ENCODE measurements around the gene SGMS1. TPM values are rescaled to one million over a fixed set of nuclear protein-coding genes. Genes with fewer than 3 reads are reported as not detected.

The SGMS1 gene
- total RNA-seq, 2 donors from 2014 or later = 19.4 to 19.5 TPM

GRCh38 chr10:50513956-50514355 lies 109.8 kb downstream of the SGMS1 start:
- peaks cover 11% of the 10 kb centered on the region for H3K4me1 ChIP-seq
- DNase-seq = no peak
- no peaks in the 10 kb centered on the region for H3K27me3 ChIP-seq
- no peak overlapping the region for H3K4me3 ChIP-seq
- H3K27ac ChIP-seq = no peak overlapping the region
- no peak for TF ChIP-seq CTCF (IDR thresholded peaks at IDR 0.05)
- H3K36me3 ChIP-seq = no peaks in the 10 kb centered on the region
- intact Hi-C loops (cut with DNase I) = no loop called here
- H3K9me3 ChIP-seq = no peaks in the 10 kb centered on the region
- H3K9ac ChIP-seq (ENCODE audit: low read depth in 2 of 2, low read length in 2 of 2) = no peak overlapping the region

GRCh38 chr10:50512743-50513416 lies 110.9 kb downstream of the SGMS1 start:
- no peak for DNase-seq
- Histone ChIP-seq H3K4me1 (peaks cover 19% of the 10 kb centered on the region), H3K9me3 (no peaks in the 10 kb centered on the region), H3K27ac (no peak overlapping the region), H3K27me3 (no peaks in the 10 kb centered on the region), H3K9ac (ENCODE audit: low read depth in 2 of 2, low read length in 2 of 2) (no peak overlapping the region), H3K36me3 (no peaks in the 10 kb centered on the region), H3K4me3 (no peak overlapping the region)
- intact Hi-C loops (cut with DNase I) = no loop called here
- no peak for TF ChIP-seq CTCF (IDR thresholded peaks at IDR 0.05)

GRCh38 chr10:50512214-50512595 lies 111.6 kb downstream of the SGMS1 start:
- H3K4me1 ChIP-seq = peaks cover 19% of the 10 kb centered on the region
- H3K27me3 ChIP-seq = no peaks in the 10 kb centered on the region
- H3K4me3 ChIP-seq = no peak overlapping the region
- no peaks in the 10 kb centered on the region for H3K9me3 ChIP-seq
- intact Hi-C loops (cut with DNase I) = no loop called here
- TF ChIP-seq CTCF (IDR thresholded peaks at IDR 0.05) = no peak
- no peaks in the 10 kb centered on the region for H3K36me3 ChIP-seq
- no peak overlapping the region for H3K27ac ChIP-seq
- no peak for DNase-seq
- H3K9ac ChIP-seq (ENCODE audit: low read depth in 2 of 2, low read length in 2 of 2) = no peak overlapping the region

GRCh38 chr10:50511492-50512213 lies 112.1 kb downstream of the SGMS1 start:
- no peaks in the 10 kb centered on the region for H3K36me3 ChIP-seq
- no peaks in the 10 kb centered on the region for H3K9me3 ChIP-seq
- intact Hi-C loops (cut with DNase I) = no loop called here
- H3K9ac ChIP-seq (ENCODE audit: low read depth in 2 of 2, low read length in 2 of 2) = no peak overlapping the region
- H3K4me3 ChIP-seq = no peak overlapping the region
- no peaks in the 10 kb centered on the region for H3K27me3 ChIP-seq
- DNase-seq = no peak
- no peak overlapping the region for H3K27ac ChIP-seq
- H3K4me1 ChIP-seq = peaks cover 19% of the 10 kb centered on the region
- no peak for TF ChIP-seq CTCF (IDR thresholded peaks at IDR 0.05)

- DNase-seq = no peak
- no peak overlapping the region for H3K9ac ChIP-seq (ENCODE audit: low read depth in 2 of 2, low read length in 2 of 2)
- no peak overlapping the region for H3K27ac ChIP-seq
- H3K36me3 ChIP-seq = no peaks in the 10 kb centered on the region
- no peaks in the 10 kb centered on the region for H3K27me3 ChIP-seq
- no peak overlapping the region for H3K4me3 ChIP-seq
- no peak for TF ChIP-seq CTCF (IDR thresholded peaks at IDR 0.05)
- intact Hi-C loops (cut with DNase I) = no loop called here
- peaks cover 19% of the 10 kb centered on the region for H3K4me1 ChIP-seq
- H3K9me3 ChIP-seq = no peaks in the 10 kb centered on the region
Measured at GRCh38 chr10:50510517-50511473, 113.0 kb downstream of the SGMS1 start.
